DOHH2 (cell line): ENCODE results near the gene MORN5.

Experiments used
- H3F3A ChIP-seq: fragments of 200-600 bp; sonication (generic), shearing (Covaris generic); 2 replicates; pipeline ENCODE4 v1.6.0; 2016; ENCODE audit warnings: antibody characterized with exemption, mild to moderate bottlenecking; ENCODE audit not compliant: control insufficient read depth, insufficient read depth
- H3K27ac ChIP-seq: fragments of 200-600 bp; sonication (generic); 2 replicates; pipeline ENCODE4 v1.5.1; 2014; ENCODE audit warnings: low read depth, mild to moderate bottlenecking, low read length, moderate library complexity
- H3K27me3 ChIP-seq: fragments of 200-600 bp; sonication (generic); 2 replicates; pipeline ENCODE4 v1.6.1; 2014; ENCODE audit warnings: mild to moderate bottlenecking, low read length, mixed read lengths; ENCODE audit not compliant: control insufficient read depth
- H3K36me3 ChIP-seq: fragments of 200-600 bp; sonication (generic); 2 replicates; pipeline ENCODE4 v1.6.1; 2014; ENCODE audit warnings: mild to moderate bottlenecking, low read length, moderate library complexity, mixed read lengths; ENCODE audit not compliant: control insufficient read depth
- H3K4me1 ChIP-seq: fragments of 200-600 bp; sonication (generic); 2 replicates; pipeline ENCODE4 v1.6.1; 2014; ENCODE audit warnings: mild to moderate bottlenecking, low read length, mixed read lengths; ENCODE audit not compliant: control insufficient read depth
- H3K4me2 ChIP-seq: fragments of 200-600 bp; sonication (generic); 2 replicates; pipeline ENCODE4 v1.6.0; 2014; ENCODE audit warnings: mild to moderate bottlenecking, low read length, moderate library complexity
- H3K4me3 ChIP-seq: fragments of 200-600 bp; sonication (generic); 2 replicates; pipeline ENCODE4 v1.5.1; 2014; ENCODE audit warnings: mild to moderate bottlenecking, low read length, mixed read lengths
- H3K79me2 ChIP-seq: fragments of 200-600 bp; sonication (generic); 2 replicates; pipeline ENCODE4 v1.6.1; 2014; ENCODE audit warnings: mild to moderate bottlenecking, low read length, mixed read lengths; ENCODE audit not compliant: control insufficient read depth
- H3K9me2 ChIP-seq: fragments of 200-600 bp; sonication (generic); replicated peaks from 2 replicates; pipeline ENCODE4 v1.6.1; 2014; ENCODE audit warnings: mild to moderate bottlenecking, low read length, mixed read lengths; ENCODE audit not compliant: control insufficient read depth
- H3K9me3 ChIP-seq: fragments of 200-600 bp; sonication (generic); 2 replicates; pipeline ENCODE4 v1.6.1; 2014; ENCODE audit warnings: antibody characterized with exemption, low read length, mixed read lengths; ENCODE audit not compliant: control insufficient read depth, insufficient read depth
- H4K20me1 ChIP-seq: fragments of 200-600 bp; sonication (generic); 2 replicates; pipeline ENCODE4 v1.6.0; 2014; ENCODE audit warnings: low read depth, mild to moderate bottlenecking, antibody characterized with exemption, low read length, moderate library complexity; ENCODE audit not compliant: control insufficient read depth, insufficient read depth
- EZH2phosphoT487 ChIP-seq: fragments of 200-600 bp; sonication (generic); IDR thresholded peaks from 2 replicates; pipeline ENCODE4 v1.6.1; 2017; ENCODE audit warnings: borderline replicate concordance, mild to moderate bottlenecking, antibody characterized with exemption, low read length, moderate library complexity, mixed read lengths
- TF ChIP-seq, protein P1 (sequence below): fragments of 200-600 bp; sonication (generic); IDR thresholded peaks from one replicate; pipeline ENCODE4 v1.5.1; 2014; ENCODE audit warnings: antibody characterized with exemption, mild to moderate bottlenecking, low read depth, low read length; ENCODE audit not compliant: poor library complexity, severe bottlenecking

Gene MORN5

DNA sequence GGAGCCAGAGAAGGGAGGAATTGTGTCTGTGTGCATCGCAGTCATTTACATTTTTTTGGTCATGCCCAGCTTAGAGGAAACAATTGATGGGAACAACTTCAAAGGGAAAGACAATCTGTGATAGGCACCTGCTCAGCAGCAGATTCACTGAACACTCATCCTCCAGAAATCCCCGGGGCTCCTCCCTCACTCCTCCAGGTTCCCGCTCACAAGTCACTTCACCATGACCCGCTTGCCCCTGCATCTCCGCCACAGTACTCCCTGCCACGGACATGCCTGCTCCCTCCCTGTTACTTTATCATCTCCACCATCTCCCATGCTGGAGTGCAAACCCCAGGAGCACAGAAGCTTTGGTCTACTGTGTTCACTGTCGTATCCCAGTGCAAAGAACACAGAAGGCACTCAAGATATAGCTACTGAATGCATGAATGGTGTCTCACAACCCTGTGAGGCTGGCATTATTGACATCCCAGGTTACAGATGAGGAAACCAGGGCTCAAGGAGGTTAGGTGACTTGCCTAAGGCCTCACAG lies 52.8 kb downstream of the MORN5 start:
- Histone ChIP-seq H3K4me3 (no peak overlapping the region), H3K9me3 (no peaks in the 10 kb centered on the region), H3K36me3 (no peaks in the 10 kb centered on the region), H3F3A (no peaks in the 10 kb centered on the region), H3K9me2 (no peaks in the 10 kb centered on the region), H3K4me1 (no peaks in the 10 kb centered on the region), H3K79me2 (no peaks in the 10 kb centered on the region), H3K27ac (no peak overlapping the region), H3K27me3 (peaks cover 6% of the 10 kb centered on the region; the same call in 1 of the 2 replicates), H4K20me1 (no peaks in the 10 kb centered on the region), H3K4me2 (no peak overlapping the region)
- TF ChIP-seq, protein P1, sequence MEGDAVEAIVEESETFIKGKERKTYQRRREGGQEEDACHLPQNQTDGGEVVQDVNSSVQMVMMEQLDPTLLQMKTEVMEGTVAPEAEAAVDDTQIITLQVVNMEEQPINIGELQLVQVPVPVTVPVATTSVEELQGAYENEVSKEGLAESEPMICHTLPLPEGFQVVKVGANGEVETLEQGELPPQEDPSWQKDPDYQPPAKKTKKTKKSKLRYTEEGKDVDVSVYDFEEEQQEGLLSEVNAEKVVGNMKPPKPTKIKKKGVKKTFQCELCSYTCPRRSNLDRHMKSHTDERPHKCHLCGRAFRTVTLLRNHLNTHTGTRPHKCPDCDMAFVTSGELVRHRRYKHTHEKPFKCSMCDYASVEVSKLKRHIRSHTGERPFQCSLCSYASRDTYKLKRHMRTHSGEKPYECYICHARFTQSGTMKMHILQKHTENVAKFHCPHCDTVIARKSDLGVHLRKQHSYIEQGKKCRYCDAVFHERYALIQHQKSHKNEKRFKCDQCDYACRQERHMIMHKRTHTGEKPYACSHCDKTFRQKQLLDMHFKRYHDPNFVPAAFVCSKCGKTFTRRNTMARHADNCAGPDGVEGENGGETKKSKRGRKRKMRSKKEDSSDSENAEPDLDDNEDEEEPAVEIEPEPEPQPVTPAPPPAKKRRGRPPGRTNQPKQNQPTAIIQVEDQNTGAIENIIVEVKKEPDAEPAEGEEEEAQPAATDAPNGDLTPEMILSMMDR = no peak
- no peak for TF ChIP-seq EZH2phosphoT487

DNA sequence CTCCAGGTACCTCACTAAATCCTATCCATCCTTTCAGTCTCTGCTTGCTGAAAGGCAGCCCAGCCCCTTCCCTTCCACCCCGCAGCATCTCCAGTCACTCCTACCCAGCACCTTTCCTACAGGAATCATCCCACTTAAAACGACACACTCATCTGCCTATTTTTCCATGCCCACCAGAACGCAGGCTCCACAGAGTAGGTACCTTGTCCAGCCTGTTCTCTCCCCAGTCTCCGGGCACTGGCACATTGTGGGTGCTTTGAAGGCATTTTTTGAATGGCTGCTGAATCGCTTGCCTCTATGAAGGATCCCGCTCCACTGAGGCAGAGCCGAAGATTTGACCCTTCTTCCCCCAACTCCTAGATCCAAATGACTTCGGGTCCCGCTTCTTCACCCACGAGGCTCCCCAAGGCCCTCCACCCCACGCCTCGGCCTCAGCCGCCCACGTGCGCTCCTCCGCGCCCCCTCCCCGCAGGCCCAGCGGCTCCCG lies 53.4 kb downstream of the MORN5 start:
- no peak for TF ChIP-seq EZH2phosphoT487
- TF ChIP-seq, protein P1 = no peak
- no peaks in the 10 kb centered on the region for H3K79me2 ChIP-seq
- H3K4me3 ChIP-seq = no peak overlapping the region
- H3K27ac ChIP-seq = no peak overlapping the region
- peaks cover 7% of the 10 kb centered on the region for H3K27me3 ChIP-seq
- H3K9me2 ChIP-seq = no peaks in the 10 kb centered on the region
- no peaks in the 10 kb centered on the region for H3K9me3 ChIP-seq
- no peaks in the 10 kb centered on the region for H4K20me1 ChIP-seq
- no peaks in the 10 kb centered on the region for H3F3A ChIP-seq
- H3K4me2 ChIP-seq = no peak overlapping the region
- no peaks in the 10 kb centered on the region for H3K36me3 ChIP-seq
- H3K4me1 ChIP-seq = no peaks in the 10 kb centered on the region

DNA sequence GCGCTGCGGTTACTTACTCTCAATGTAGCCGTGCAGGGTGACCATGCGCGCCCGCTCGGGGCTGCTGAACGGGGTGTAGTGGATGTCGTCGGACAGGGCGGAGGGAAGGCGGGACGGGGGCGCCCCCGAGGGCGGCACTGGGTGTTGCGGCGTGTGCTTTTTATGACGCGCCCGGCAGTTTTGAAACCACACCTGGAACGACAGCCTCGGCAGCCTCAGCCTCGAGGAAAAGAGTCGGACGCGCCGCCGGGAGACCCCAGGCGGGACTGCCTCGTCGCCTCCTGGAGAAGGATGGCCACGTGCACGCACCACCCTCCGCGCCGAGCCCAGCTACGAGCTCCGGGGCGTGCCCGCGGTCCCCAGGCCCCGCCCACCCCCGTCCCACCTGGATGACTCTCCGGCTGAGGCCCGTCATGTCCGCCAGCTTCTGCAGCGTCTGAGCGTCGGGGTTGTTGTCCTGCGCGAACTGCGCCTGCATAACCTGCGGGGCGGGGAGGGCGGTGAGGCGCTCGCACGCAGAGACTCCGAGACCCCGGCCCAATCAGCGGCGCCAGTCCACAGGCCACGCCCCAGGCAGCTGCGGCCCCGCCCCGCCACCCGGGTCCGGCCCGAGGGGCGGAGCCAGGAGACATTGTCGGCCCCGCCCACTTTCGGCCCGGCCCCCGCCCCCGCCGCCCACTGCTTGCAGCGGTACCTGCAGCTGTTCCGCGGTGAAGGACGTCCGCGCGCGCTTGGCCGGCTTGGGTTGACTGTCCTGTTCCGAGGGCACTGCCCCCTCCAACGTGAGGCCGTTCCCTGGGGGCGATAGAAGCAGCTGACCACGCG lies 54.1 kb downstream of the MORN5 start:
- TF ChIP-seq, protein P1 = no peak
- no peak for TF ChIP-seq EZH2phosphoT487
- Histone ChIP-seq H3K36me3 (no peaks in the 10 kb centered on the region), H3K4me2 (no peak overlapping the region), H3K4me1 (no peaks in the 10 kb centered on the region), H3F3A (no peaks in the 10 kb centered on the region), H3K27ac (no peak overlapping the region), H4K20me1 (no peaks in the 10 kb centered on the region), H3K79me2 (no peaks in the 10 kb centered on the region), H3K27me3 (peaks cover 13% of the 10 kb centered on the region), H3K4me3 (no peak overlapping the region), H3K9me3 (no peaks in the 10 kb centered on the region), H3K9me2 (no peaks in the 10 kb centered on the region)
